ENCODE measurements around the gene ANXA5.
"Not testable (repeated sequence)": the region's sequence is repeated elsewhere in the genome, so short reads cannot be mapped to it uniquely, and the experiment has no call there.

- TF ChIP-seq CTCF (conservative IDR thresholded peaks at IDR 0.05; ENCODE audit: low read depth, low read length); EZH2phosphoT487 (IDR thresholded peaks at IDR 0.05; ENCODE audit: borderline replicate concordance, low read length); EZH2 (IDR thresholded peaks at IDR 0.05; ENCODE audit: low read length, unreplicated experiment): not testable (repeated sequence)
These were observed 36.4 kb downstream of the ANXA5 start for GRCh38 chr4:121660175-121660933.

All from PC-3 (cell line).